Thymus (tissue), 11 donors: ENCODE measurements around the gene SPRY2. TPM values are rescaled to one million over a fixed set of nuclear protein-coding genes. Genes with fewer than 3 reads are reported as not detected.

Experiments
- DNase-seq, 9 donors: peaks; one replicate each; pipeline ENCODE4 v3.0.0-alpha.2; 2013; ENCODE audit warnings: low spot score in 9 of 9, low read depth in 6 of 9, missing footprints in 1 of 9
- H3K27ac ChIP-seq, 2 donors: one replicate each; pipeline ENCODE4 v1.5.1; 2013; ENCODE audit warnings: control low read depth in 1 of 2, low read depth in 1 of 2, low read length in 1 of 2, mild to moderate bottlenecking in 1 of 2, moderate library complexity in 1 of 2
- H3K27me3 ChIP-seq, 2 donors: one replicate each; pipeline ENCODE4 v1.5.1; 2013; ENCODE audit warnings: low read length in 1 of 2; ENCODE audit not compliant: control insufficient read depth in 2 of 2, insufficient read depth in 1 of 2
- H3K36me3 ChIP-seq, 2 donors: one replicate each; pipeline ENCODE4 v1.5.1; 2013; ENCODE audit warnings: low read length in 1 of 2, mild to moderate bottlenecking in 1 of 2, moderate library complexity in 1 of 2; ENCODE audit not compliant: control insufficient read depth in 2 of 2, insufficient read depth in 2 of 2
- H3K4me1 ChIP-seq, 2 donors: one replicate each; pipeline ENCODE4 v1.5.1; 2013; ENCODE audit warnings: low read length in 2 of 2; ENCODE audit not compliant: control insufficient read depth in 2 of 2, insufficient read depth in 2 of 2
- H3K4me3 ChIP-seq, 2 donors: one replicate each; pipeline ENCODE4 v1.5.1; 2013; ENCODE audit warnings: low read length in 2 of 2, control low read depth in 1 of 2, mild to moderate bottlenecking in 1 of 2
- H3K9me3 ChIP-seq, 2 donors: one replicate each; pipeline ENCODE4 v1.5.1; 2013; ENCODE audit warnings: low read length in 1 of 2, mild to moderate bottlenecking in 1 of 2; ENCODE audit not compliant: control insufficient read depth in 2 of 2, insufficient read depth in 1 of 2
- WGBS: extraction: QIAGEN DNeasy Blood & Tissue Kit; methylation state at CpG from one replicate; pipeline ENCODE4 v1.1.7; 2013; 5-methylcytosine and 5-hydroxymethylcytosine counted together
- polyA plus RNA-seq: library from polyadenylated mRNA; stranded (reverse); fragments of 200-250 nt; gene quantifications from one replicate; pipeline ENCODE4 v1.2.3, GENCODE V29; 2013
- total RNA-seq: library from RNA; stranded (reverse); fragments of 120-200 nt; gene quantifications from one replicate; pipeline ENCODE4 v1.2.4, GENCODE V29; 2013
- donor health status: healthy.

The SPRY2 gene
- total and polyA plus RNA-seq, 2 donors: 7.6 to 21.6 TPM

GRCh38 chr13:80296638-80297037, 44.3 kb downstream of the SPRY2 start:
- Histone ChIP-seq H3K36me3 (no peaks in the 10 kb centered on the region), H3K4me3 (no peak overlapping the region), H3K4me1 (no peaks in the 10 kb centered on the region), H3K9me3 (no peaks in the 10 kb centered on the region), H3K27ac (no peak overlapping the region), H3K27me3 (no peaks in the 10 kb centered on the region)
- DNase-seq: no peak
- WGBS: 94% methylated on average over 7 of the region's 7 CpGs

- no peaks in the 10 kb centered on the region for H3K27me3 ChIP-seq
- H3K4me1 ChIP-seq: no peaks in the 10 kb centered on the region
- no peak for DNase-seq
- WGBS: 96% methylated on average over 1 of the region's 1 CpG
- H3K4me3 ChIP-seq: no peak overlapping the region
- H3K9me3 ChIP-seq: no peaks in the 10 kb centered on the region
- no peak overlapping the region for H3K27ac ChIP-seq
- no peaks in the 10 kb centered on the region for H3K36me3 ChIP-seq
Observed at GRCh38 chr13:80290591-80290990, 50.3 kb downstream of the SPRY2 start.
